ENCODE measurements around the gene LRRC14B.
"Not testable (repeated sequence)": the region's sequence is repeated elsewhere in the genome, so short reads cannot be mapped to it uniquely, and the experiment has no call there.

The LRRC14B gene

DNA sequence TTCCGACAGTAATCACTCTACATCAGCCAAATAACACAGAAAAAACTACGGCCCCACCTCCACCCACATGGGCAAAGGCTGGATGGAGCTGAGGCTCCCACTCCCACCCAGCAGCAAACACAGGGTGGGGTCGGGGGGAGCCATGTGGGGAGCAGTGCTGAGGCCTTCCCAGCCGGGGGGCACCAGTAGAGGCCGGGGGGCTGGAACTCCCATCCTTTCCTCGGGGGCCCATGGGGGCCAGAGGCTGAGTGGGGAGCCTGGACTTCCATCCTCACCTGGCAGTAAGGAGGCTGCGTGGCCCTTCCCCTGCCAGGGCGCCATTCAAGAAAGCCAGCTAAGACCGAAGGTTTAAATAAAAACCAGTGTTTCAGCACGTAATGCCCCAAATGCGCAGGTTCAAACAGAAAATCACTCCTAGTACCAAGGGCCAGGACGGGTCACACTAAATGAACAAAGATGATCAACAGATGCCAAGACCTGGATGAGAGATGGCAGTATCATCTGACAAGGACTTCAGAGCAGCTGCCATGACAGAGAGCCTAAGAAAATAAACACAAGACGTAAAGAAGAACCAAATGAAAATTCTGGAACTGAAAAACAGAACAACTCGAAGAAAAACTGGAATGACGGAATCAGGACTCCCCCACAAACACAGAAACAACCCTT, 17.3 kb downstream of the LRRC14B start:
- no peak for FAIRE-seq

DNA sequence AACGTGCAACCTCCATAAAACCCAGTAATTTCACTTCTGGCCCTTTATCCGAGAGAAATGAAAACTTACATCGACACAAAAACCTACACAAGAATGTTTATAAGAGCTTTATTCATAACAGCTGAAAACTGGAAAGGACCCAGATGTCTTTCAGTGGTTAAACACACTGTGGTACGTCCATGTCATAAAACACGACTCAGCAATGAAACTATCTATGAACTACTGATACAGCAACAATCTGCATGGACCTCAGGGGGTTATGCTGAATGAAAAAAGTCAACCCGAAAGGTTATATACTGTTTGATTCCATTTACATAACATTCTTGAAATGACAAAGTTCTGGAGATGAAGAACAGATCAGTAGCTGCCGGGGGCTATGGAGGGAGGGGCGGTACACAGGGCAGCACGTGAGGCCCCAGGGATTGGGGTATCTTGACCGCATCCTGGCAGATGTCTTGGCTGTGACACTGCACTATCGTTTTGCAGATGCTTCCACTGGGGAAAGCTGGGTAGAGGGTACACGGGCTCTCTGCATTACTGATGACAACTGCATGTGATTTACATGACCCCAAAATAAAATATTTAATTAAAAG, 22.6 kb downstream of the LRRC14B start:
- no peak for FAIRE-seq

DNA sequence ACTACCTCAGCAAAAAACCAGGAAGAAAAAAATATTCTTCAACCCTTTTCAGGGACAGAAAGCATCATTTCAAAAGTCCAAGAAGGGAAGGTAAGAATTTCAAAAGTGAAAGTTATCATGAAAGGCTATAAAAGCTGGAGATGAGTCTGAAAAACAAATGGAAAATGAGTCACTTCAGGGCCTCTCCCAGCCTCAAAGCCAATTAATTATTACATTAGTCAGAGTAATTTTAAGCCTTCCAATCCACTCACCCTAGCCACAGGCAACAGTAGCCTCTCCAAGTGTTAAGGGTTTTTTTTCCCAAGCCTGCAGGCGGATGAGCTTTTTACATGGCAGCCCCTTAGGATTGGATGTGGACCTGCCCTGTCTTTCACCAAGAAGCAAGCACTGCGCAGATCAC, 24.0 kb downstream of the LRRC14B start:
- not testable (repeated sequence) for FAIRE-seq

DNA sequence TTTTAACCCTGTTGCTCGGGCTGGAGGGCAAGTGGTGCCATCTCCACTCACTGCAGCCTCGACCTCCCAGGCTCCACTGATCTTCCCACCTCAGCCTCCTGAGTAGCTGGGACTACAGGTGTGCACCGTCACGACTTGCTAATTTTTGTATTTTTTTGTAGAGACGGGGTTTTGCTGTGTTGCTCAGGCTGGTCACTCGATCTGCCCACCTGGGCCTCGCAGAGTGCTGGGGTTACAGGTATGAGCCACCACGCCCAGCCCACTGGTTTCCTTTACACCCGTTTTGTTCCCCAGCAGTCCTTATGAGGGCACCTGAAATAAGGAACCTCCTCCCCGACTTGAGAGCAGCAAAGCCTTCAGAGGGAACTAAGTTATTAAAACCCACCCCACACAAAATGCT, 24.8 kb downstream of the LRRC14B start:
- not testable (repeated sequence) for FAIRE-seq

DNA sequence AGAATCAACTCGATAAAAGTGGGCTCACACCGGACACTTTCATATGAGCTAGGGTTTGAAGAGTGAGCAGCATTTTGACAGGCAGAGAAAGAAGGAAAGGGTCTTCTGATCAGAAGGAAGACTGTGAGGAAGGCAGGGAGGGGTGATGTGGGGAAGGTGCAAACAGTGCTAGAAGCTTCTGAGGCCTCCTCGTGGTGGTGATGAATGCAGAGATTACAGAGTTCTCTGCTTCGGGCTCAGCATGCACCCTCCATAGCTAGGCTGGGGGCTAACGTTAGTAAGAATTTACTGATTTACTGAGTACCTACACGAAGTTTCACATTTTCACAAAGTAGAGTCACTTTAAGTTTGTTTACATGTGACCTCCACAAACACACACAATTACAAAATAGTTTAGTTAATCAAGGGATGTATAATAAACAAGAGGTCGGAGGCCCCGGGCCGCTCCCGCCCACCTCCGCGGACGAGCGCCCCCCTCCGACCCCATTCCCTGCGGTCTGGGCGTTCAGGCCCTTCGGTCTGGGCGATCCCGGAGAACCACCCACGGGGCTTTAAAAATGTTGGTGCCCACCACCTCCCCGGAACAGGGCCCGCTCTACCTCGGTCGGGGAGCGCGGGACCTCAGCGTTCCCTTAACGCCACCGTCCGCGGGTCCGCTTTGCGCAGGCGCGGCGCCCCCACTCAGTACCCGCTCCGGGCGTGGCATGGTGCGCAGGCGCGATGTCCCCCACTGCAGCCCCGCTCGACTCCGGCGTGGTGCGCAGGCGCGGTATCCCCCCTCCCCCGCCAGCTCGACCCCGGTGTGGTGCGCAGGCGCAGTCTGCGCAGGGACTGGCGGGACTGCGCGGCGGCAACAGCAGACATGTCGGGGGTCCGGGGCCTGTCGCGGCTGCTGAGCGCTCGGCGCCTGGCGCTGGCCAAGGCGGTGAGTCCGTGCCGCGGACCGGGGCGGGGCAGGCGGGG, 26.5 kb downstream of the LRRC14B start, which contains the start of the genes CCDC127 and SDHA:
CCDC127 (minus strand) TSS at position 660 of the 963 bp plus-strand sequence. CDS start 1,304 bp downstream, outside the sequence.
SDHA (plus strand) TSS at position 827 of the 963 bp plus-strand sequence; CDS start at position 863, 36 bp downstream.
- not testable (repeated sequence) for FAIRE-seq

DNA sequence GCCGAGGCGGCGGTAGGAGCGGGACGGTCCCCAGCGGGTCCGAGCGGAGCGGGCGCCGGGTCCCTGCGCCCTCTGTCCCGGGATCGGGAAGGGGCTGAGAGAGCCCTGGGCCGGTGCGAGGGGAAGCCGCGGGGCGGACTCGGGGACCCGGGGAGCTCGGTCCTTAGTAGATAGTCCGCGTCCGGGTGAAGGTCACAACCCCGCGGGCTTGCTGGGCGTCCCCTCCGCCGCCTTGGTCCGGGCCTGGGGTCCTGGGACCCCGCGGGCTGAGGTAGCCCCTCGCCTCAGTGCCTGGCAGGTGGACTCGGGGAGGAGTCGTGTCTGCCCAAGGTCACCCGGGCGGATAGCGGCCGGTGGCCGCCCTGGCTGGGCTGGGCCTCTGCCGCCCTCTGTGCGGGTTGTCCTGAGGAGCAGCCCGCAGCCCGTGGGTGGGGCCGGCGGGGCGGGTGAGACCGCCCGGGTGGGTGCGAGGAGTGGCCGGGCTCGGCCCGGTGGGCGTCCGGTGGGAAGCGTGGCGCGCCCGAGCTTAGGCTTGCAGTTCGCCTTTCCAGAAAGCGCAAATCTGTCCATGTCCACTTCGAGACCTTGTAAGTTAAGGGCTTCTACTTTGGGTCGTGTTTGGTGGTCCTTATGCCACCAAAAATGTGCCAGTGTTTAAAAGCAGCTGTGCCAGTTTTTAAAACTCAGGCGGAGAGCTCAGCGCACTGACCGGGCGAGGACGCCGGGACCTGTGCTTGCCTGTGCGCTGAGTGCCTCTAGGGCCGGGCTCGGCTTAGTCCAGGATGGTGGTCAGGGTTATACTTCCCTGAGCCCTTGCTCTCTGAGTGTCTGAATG, 27.4 kb downstream of the LRRC14B start:
- no peak for FAIRE-seq

DNA sequence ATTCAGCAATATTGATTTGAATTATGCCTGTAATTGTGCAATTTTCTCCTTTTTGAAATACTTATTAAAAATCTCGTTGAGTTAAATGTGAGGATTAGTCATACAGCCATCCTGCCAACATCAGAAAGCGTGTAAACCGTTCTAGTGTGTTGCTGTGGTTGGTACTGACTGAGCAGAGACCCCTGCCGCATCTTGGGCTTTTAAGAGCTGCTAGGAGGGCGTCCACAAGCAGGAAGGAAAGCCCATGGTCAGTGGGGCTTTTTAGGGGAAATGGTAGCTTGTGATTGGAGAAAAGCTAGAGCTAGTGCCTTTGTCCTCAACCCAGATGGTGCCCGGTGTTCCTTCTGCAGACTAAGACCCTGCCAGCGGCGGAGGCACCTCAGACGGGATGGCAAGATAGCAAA, 28.2 kb downstream of the LRRC14B start:
- FAIRE-seq = no peak

DNA sequence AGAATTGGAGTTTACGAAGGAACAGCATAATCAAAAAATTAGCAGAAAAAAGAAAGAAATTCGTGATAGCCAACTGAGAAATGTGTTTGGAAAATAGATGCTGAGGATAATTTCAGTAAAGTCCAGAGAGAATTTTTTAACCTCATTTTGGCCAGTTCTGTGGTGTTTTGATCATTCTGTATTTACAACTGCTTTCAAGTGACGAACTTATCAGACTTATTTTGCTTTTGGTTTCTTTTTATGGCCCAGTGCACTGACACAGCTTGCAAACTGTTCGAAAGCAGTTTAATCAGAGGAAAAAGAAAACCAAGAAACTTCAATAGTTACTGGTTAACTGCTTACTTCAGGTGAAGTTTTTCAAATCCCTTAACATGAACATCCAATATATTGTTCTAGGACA, 28.7 kb downstream of the LRRC14B start:
- FAIRE-seq = no peak

DNA sequence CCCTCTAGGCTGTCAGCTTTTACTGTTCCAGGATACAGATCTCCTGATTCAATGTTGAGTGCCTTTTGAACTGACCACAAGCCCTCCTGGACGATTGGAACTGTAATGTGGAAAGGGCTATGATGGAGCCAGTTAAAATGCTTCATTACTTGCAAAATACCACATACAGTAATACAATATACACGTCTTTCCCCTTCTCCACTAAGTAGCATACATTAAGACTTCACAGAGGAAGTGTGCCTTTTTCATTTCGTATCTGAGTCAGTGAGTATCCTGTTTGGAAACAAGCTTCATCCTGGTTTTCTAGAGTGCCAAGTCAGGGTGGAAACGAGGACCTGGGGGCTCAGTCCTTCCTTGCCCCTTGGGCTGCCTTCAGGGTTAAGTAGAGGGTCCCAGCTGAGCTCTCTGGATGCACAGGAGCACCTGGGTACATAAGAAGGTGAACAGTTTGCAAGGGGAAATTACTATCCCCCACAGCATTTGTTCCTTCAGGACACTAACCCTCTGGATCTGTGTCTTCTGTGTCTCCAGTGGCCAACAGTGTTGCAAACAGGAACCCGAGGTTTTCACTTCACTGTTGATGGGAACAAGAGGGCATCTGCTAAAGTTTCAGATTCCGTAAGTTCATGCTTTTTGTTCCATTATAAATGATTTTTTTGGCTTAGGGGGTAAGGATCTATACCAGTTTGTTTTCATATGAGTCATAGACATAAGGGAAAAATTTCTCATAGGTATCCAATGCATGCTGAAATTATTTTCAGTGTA, 31.8 kb downstream of the LRRC14B start:
- not testable (repeated sequence) for FAIRE-seq

DNA sequence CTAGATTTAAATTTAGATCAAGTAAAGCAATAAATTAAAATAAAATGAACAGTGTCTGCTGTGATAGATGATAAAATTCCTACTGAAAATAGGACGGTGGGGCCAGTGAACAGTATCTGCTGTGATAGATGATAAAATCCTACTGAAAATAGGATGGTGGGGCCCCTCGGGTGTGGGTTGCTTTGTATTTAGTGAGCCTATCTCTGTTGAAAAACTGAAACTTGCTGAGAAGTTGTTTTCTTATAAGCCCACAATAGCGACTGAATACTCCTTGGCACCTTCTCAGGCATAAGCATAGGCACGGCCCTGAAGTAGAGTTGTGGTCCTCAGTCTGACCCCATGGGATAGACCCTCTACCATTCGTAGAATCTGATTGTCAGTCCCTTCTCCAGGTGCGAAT, 32.5 kb downstream of the LRRC14B start:
- no peak for FAIRE-seq

DNA sequence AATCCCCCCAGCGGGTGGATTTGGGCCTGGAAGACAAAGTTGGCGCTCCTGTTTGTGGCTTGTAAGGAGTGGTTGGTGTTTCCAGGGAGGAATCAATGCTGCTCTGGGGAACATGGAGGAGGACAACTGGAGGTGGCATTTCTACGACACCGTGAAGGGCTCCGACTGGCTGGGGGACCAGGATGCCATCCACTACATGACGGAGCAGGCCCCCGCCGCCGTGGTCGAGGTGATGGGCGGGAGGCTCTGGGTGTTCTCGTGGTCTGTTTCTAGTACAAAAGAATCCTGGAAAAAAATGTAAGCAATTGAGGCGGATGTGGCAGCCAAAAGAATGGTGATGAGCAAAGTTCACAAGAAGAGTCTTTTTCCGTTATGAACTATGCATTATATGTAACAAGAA, 34.0 kb downstream of the LRRC14B start:
- no peak for FAIRE-seq

DNA sequence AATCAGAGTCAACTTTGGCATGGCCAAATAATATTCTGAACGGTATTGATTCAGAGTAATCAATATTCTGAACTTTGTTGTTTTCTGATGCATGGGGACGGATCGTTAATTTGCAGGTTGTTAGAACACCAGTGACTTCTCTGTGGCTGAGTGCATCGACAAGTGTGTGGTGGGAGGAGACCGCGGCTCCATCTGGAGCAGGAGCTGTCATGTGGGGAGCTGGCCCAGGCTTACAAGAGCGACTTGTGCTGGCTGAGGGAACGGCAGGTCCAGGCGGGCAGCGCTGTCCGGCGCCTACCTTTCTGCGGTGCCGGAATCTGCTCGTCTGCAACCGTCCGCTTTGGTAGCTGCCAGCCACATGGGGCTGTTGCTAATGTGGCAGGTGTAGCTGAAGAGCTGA, 36.1 kb downstream of the LRRC14B start:
- not testable (repeated sequence) for FAIRE-seq

DNA sequence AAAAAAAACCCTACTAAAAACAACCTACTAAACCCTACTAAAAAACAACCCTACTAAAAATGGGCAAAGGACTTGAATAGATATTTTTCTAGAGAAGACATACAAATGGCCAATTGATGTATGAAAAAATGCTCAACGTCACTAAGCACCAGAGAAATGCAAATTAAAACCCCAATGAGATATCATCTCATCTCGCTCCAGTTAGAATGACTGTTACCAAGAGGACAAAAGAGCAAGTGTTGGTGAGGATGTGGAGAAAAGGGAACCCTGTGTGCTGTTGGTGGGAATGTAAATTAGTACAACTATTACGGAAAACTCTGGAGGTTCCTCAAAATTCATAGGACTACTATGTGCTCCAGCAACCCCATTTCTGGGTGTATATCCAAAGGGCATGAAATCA, 37.6 kb downstream of the LRRC14B start:
- FAIRE-seq = no peak

DNA sequence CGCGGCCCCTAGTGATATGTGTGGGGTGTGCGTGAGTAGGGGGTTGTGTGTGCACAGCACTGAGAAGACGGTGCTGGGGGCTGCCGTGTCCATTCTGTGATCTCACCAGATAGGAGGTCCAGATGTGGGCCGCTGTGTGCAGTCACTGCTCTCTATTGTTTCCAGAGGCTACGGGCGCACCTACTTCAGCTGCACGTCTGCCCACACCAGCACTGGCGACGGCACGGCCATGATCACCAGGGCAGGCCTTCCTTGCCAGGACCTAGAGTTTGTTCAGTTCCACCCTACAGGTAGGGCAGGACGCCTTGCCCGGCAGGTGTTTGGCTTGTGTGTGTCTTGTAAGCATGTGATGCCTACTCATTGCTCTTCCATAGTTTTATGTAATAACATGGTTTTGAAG, 39.4 kb downstream of the LRRC14B start:
- no peak for FAIRE-seq

DNA sequence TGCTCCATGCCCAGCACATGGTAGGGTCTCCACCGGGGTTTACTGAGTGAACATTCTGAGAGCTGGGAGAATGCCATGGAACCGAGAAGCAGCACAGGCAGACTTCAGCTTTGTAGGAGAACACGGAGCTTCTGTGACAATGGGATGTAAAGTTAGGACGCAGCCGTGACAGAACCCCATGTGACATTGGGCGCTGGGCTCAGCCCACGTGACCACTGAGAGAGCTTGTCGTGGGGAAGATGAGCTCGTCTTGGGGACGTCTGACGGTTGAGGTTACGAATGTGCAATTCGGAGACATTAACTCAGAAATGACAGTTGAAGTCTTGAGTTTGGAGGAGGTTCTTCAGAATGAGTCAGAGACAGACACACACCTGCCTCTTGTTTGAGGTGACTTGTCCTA, 40.4 kb downstream of the LRRC14B start:
- FAIRE-seq = no peak

DNA sequence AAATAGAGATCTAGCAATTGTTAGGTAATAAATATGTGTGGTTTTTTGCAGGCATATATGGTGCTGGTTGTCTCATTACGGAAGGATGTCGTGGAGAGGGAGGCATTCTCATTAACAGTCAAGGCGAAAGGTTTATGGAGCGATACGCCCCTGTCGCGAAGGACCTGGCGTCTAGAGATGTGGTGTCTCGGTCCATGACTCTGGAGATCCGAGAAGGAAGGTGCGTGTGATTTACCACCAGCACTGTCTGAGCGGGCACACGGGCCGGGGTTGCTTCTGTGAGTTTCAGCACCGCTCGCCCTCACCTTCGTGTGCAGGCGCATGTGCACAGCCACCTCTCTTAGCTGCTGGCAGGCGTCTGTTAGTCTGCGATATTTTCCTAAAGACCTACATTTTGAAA, 42.1 kb downstream of the LRRC14B start:
- not testable (repeated sequence) for FAIRE-seq

DNA sequence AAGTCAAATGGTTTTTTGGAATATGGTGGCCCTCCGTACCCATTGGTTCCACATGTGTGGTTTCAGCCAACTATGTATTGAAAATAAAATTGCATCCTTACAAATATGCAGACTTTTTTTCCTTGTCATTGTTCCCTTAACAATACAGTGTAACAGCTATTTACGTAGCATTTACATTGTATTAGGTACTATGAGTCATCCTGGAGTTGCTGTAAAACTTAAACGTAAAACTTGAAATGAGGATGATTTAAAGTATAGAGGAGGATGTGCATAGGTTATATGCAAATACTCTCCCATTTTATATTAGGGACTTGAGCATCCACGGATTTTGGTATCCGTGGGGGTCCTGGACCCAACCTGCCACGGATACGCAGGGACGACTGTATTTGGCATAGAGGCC, 43.2 kb downstream of the LRRC14B start:
- FAIRE-seq = no peak

DNA sequence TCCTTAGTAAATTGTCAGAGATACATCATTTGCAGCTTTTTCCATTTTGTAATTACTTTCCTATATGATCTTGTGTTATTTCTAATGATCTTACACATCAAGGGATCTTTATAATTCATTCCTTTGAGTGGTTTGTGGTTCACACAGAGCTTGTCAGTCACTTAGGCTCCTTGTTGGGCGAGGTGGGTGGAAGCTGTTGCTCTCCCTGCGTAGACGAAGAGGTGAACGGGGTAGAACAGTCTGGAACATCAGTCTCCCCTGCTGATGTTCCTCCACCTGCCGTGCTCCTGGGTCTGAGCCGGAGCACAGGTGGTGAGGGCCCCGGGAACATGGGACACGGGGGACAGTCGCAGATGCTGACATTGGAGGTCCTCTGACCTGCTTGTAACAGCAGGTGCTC, 44.2 kb downstream of the LRRC14B start:
- FAIRE-seq = not testable (repeated sequence)

DNA sequence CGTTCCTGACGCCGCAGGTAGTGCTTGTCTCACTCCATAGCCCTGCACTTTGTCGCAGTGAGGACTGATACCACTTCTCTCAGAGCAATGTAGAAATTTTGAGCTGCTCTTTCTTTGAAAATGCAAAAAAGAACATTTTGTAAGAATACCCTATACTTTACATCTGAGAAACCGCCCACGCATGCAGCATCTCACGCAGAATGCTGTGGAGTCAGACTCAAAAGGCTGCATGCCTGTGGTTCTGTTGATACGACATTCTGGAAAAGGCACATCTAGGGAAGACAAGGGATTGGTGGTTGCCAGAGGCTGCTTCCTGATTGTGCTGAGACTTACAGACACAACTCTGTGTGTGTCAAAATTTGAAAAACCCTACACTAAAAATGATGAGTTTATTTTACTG, 46.6 kb downstream of the LRRC14B start:
- FAIRE-seq = not testable (repeated sequence)

DNA sequence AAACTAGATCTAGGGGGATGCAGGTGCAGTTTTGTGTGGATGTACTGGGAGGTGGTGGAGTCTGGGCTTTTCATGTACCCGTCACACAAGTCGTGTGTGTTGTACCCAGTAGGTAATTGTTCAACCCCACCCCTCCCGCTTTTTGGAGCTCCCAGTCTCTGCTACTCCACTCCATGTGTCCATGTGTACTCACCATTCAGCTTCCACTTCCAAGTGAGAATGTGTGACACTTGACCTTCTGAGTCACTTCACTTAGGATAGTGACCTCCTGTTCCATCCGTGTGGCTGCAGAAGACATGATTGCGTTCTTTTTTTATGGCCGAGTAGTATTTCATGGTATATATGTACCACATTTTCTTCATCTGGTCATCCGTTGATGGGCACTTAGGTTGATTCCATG, 49.3 kb downstream of the LRRC14B start:
- not testable (repeated sequence) for FAIRE-seq

DNA sequence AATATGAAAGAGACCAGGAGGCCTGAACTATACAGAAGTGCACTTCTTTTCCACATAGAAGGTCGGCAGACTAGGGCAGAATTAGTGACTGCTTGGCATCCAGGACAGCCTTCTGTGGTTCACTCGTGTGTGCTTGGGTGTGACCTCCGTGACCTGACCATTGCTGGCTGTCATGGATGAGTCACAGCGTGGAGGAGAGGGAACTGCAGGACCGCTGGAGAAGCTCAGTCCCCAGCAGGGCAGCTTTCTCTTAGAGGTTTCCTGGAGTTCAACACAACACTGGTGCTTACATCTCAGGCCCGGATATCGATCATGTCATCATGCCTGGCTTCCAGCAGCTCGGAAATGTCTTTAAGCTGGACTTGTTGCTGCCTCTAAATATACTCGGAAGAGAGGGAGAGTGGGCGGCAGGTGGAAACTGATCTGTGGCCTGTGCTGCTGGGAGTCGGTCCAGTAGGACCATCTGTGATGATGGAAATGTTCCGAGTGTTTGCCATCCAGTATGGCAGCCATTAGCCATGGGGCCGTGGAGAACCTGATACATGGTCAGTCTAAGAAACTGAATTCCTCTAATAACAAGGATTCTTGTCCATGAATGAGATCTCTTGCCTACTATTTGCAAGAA, 49.9 kb downstream of the LRRC14B start:
- FAIRE-seq = not testable (repeated sequence)

Data from colon (tissue), 2 donors.